Endothelial cell of umbilical vein (primary cell): ENCODE results near the gene RBM26. TPM values are rescaled to one million over a fixed set of nuclear protein-coding genes. Genes with fewer than 3 reads are reported as not detected.

Experiments
- BruUV-seq: library from RNA; stranded (reverse); fragments of 400-500 nt; replicated peaks from 2 replicates; lab custom pipeline; 2021; lab: Mats Ljungman, UMichigan
- CTCF ChIA-PET: fragments of 300-600, 350-600 bp; sonication (Branson Sonifier 250); formaldehyde crosslinking; loops from one replicate; lab custom pipeline; 2021; ENCODE audit warnings: antibody characterized with exemption, inconsistent platforms; lab: Charles Lee
- POLR2A ChIA-PET: fragments of 300-600, 350-600 bp; sonication (Branson Sonifier 250); formaldehyde crosslinking; loops from one replicate; lab custom pipeline; 2021; ENCODE audit warnings: antibody characterized with exemption, inconsistent platforms; lab: Charles Lee
- DNase-seq: peaks from one replicate; pipeline ENCODE4 v3.0.0-alpha.2; 2011; ENCODE audit warnings: low read depth, low spot score
- FAIRE-seq: peaks from 2 replicates; lab custom pipeline; 2011; peaks lifted over from hg19 to GRCh38; lab: Jason Lieb, UNC
- H2AFZ ChIP-seq: 2 replicates; pipeline ENCODE4 v1.6.0; 2012; ENCODE audit warnings: low read depth, low read length, control low read depth, inconsistent platforms
- H3K27ac ChIP-seq: 2 replicates; pipeline ENCODE4 v1.5.1; 2011; ENCODE audit warnings: low read depth, mild to moderate bottlenecking, control low read depth, low read length, moderate library complexity; ENCODE audit not compliant: insufficient read depth
- H3K27me3 ChIP-seq, 2 experiments: 2 replicates each; pipeline versions ENCODE4 v1.6.0 to v1.6.1; 2011; ENCODE audit warnings: low read length in 2 of 2, mixed read lengths in 1 of 2; ENCODE audit not compliant: control insufficient read depth in 2 of 2, insufficient read depth in 2 of 2
- H3K36me3 ChIP-seq, 2 experiments: 2 replicates in 1 of 2; 3 replicates in 1 of 2; pipeline ENCODE4 v1.5.1; 2011; ENCODE audit warnings: low read length in 2 of 2, mild to moderate bottlenecking in 1 of 2, moderate library complexity in 1 of 2; ENCODE audit not compliant: control insufficient read depth in 2 of 2, insufficient read depth in 2 of 2; ENCODE audit errors: extremely low read depth in 1 of 2
- H3K4me1 ChIP-seq: 3 replicates; pipeline ENCODE4 v1.5.1; 2011; ENCODE audit warnings: mild to moderate bottlenecking, low read length; ENCODE audit not compliant: control insufficient read depth, insufficient read depth; ENCODE audit errors: extremely low read depth
- H3K4me2 ChIP-seq: 2 replicates; pipeline ENCODE4 v1.6.1; 2011; ENCODE audit warnings: low read length, control low read depth, mixed read lengths; ENCODE audit not compliant: insufficient read depth
- H3K4me3 ChIP-seq, 3 experiments: fragments of 200-600 bp in 1 of 3; sonication (generic), shearing (Covaris generic) in 1 of 3; replicated peaks in 1 of 3; 2 replicates each; pipeline ENCODE4 v1.5.1; 2011 to 2016; ENCODE audit warnings: control low read depth in 3 of 3, low read length in 3 of 3, mild to moderate bottlenecking in 2 of 3, inconsistent platforms in 1 of 3, low read depth in 1 of 3, moderate library complexity in 1 of 3; ENCODE audit not compliant: insufficient read depth in 1 of 3
- H3K79me2 ChIP-seq: 2 replicates; pipeline ENCODE4 v1.6.0; 2012; ENCODE audit warnings: low read length, inconsistent platforms; ENCODE audit not compliant: control insufficient read depth, insufficient read depth
- H3K9ac ChIP-seq: replicated peaks from 2 replicates; pipeline ENCODE3; 2011; ENCODE audit warnings: low read length, control low read depth; ENCODE audit not compliant: insufficient read depth; ENCODE audit errors: extremely low read depth
- H3K9me1 ChIP-seq: replicated peaks from 3 replicates; pipeline ENCODE4 v1.6.0; 2011; ENCODE audit warnings: mild to moderate bottlenecking, low read length; ENCODE audit not compliant: control insufficient read depth, insufficient read depth; ENCODE audit errors: extremely low read depth
- H3K9me3 ChIP-seq: replicated peaks from 2 replicates; pipeline ENCODE4 v1.5.1; 2012; ENCODE audit warnings: low read length, inconsistent platforms; ENCODE audit not compliant: control insufficient read depth, insufficient read depth
- H4K20me1 ChIP-seq: replicated peaks from 2 replicates; pipeline ENCODE3; 2011; ENCODE audit warnings: mild to moderate bottlenecking, low read length; ENCODE audit not compliant: control insufficient read depth, insufficient read depth; ENCODE audit errors: extremely low read depth
- CTCF ChIP-seq, 2 donors: IDR thresholded peaks; 1 replicate in 1 of 2; 2 replicates in 1 of 2; pipeline ENCODE4 v1.5.1; 2011; ENCODE audit warnings: low read length in 2 of 2, mild to moderate bottlenecking in 2 of 2, moderate library complexity in 2 of 2, control low read depth in 1 of 2, inconsistent platforms in 1 of 2, low read depth in 1 of 2; ENCODE audit not compliant: insufficient read depth in 1 of 2; ENCODE audit errors: extremely low read depth in 1 of 2
- EZH2 ChIP-seq: IDR thresholded peaks from 2 replicates; pipeline ENCODE4 v1.6.1; 2012; ENCODE audit warnings: borderline replicate concordance, low read depth, mild to moderate bottlenecking, moderate library complexity, low read length, inconsistent platforms; ENCODE audit not compliant: severe bottlenecking
- FOS ChIP-seq: IDR thresholded peaks from 2 replicates; pipeline ENCODE4 v1.6.1; 2011; ENCODE audit warnings: mild to moderate bottlenecking, low read length, moderate library complexity, borderline replicate concordance; ENCODE audit not compliant: insufficient read depth
- GATA2 ChIP-seq: IDR thresholded peaks from 2 replicates; pipeline ENCODE4 v1.7.0; 2011; ENCODE audit warnings: low read depth, mild to moderate bottlenecking, moderate library complexity, mixed read lengths, low read length; ENCODE audit not compliant: insufficient read length, insufficient read depth
- JUN ChIP-seq: IDR thresholded peaks from 2 replicates; pipeline ENCODE4 v1.6.1; 2011; ENCODE audit warnings: borderline replicate concordance, low read depth; ENCODE audit not compliant: insufficient read length, insufficient read depth
- MYC ChIP-seq: IDR thresholded peaks from one replicate; pipeline ENCODE4 v1.6.1; 2011; ENCODE audit warnings: mild to moderate bottlenecking, low read depth, low read length
- POLR2A ChIP-seq: IDR thresholded peaks from 2 replicates; pipeline ENCODE4 v1.6.1; 2012; ENCODE audit warnings: low read depth, mild to moderate bottlenecking, control low read depth, low read length
- POLR2AphosphoS5 ChIP-seq: IDR thresholded peaks from 2 replicates; pipeline ENCODE4 v1.6.1; 2012; ENCODE audit warnings: low read depth, mild to moderate bottlenecking, control low read depth, low read length, moderate library complexity; ENCODE audit not compliant: insufficient read depth
- dilution Hi-C: fragments of 300-500 bp; cut with MboI; formaldehyde crosslinking; loops from one replicate; pipeline ENCODE4 v1.15.0; 2019; ENCODE audit warnings: low sequenced_read_pairs; ENCODE audit not compliant: extremely low pct_ligation_motif_present
- intact Hi-C: fragments of 100-400 bp; cut with micrococcal nuclease; formaldehyde crosslinking; loops from one replicate; pipeline ENCODE4 v1.10.0; 2022
- polyA plus RNA-seq, 4 experiments: library from polyadenylated mRNA; depleted of rRNA in 3 of 4; stranded (reverse) in 3 of 4; unstranded in 1 of 4; fragments of >200 nt; gene quantifications; 2 replicates each; pipeline versions ENCODE4 v1.2.1 to v1.2.3, GENCODE V29; 2011 to 2012; ENCODE audit warnings: missing spikeins in 1 of 4
- total RNA-seq: library from RNA; stranded (reverse); gene quantifications from 2 replicates; pipeline ENCODE4 v1.2.3, GENCODE V29; 2021
- TF ChIP-seq, protein P1 (sequence below): IDR thresholded peaks from 2 replicates; pipeline ENCODE4 v1.6.1; 2011; ENCODE audit not compliant: insufficient read depth, insufficient read length

Gene RBM26
- total and polyA plus RNA-seq, 2 donors (not counting 3 experiments of a cell fraction or from before 2014, with no cell fraction given), result 14.8 to 54.3 TPM

DNA sequence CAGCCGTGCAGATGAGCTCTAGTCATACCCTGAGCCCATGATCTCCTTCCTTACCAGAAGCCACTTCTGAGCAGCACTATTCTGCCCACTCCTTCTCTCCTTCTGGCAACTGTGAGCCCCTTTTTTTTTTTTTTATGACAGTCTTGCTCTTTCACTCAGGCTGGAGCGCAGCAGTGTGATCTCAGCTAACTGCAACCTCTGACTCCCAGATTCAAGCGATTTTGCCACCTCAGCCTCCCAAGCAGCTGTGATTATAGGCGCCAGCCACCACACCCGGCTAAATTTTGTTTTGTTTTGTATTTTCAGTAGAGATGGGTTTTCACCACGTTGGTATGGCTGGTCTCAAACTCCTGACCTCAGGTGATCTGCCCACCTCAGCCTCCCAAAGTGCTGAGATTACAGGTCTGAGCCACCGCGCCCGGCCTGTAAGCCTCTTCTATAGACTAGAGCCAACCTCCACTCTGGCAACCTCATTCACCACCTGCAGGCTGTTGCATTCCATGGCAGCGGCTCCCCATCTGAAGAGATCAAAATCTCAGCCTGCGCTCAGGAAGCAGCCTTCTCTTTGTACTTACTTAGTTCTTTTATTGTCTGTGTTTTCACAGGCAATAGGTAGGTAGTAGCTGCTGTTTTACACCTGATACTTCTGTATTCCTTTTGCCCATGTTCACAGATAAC lies 40.1 kb upstream of the RBM26 start:
- ChIA-PET POLR2A (interaction anchor here (0.7 kb wide), 1 partner anchor 11 kb away, joined by 3 read pairs; no protein-coding TSS in a partner anchor), CTCF (interaction anchor here (2.1 to 3.6 kb wide), 2 partner anchors 10 to 22 kb away, joined by 7 to 21 read pairs; no protein-coding TSS in a partner anchor)
- no peak overlapping the region for H3K27ac ChIP-seq
- no peak for TF ChIP-seq POLR2AphosphoS5
- no peak for TF ChIP-seq JUN
- no peak for TF ChIP-seq CTCF (IDR thresholded peaks at IDR 0.05; ENCODE audit: extremely low read depth in 1 of 2, insufficient read depth in 1 of 2, low read depth in 1 of 2, low read length in 2 of 2)
- no peak for TF ChIP-seq EZH2
- no peak for TF ChIP-seq POLR2A
- no peak for TF ChIP-seq GATA2
- no peak for TF ChIP-seq FOS
- no peak for TF ChIP-seq MYC
- TF ChIP-seq, protein P1, sequence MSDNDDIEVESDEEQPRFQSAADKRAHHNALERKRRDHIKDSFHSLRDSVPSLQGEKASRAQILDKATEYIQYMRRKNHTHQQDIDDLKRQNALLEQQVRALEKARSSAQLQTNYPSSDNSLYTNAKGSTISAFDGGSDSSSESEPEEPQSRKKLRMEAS, result no peak
- no peaks in the 10 kb centered on the region for H3K36me3 ChIP-seq
- no peaks in the 10 kb centered on the region for H3K79me2 ChIP-seq
- no peaks in the 10 kb centered on the region for H4K20me1 ChIP-seq
- no peak for FAIRE-seq
- H3K9ac ChIP-seq, result no peak overlapping the region
- no TSS peak for BruUV-seq
- dilution Hi-C loops (no loop called here), intact Hi-C loops (no loop called here)
- no peak for DNase-seq
- no peaks in the 10 kb centered on the region for H3K9me3 ChIP-seq
- no peak overlapping the region for H2AFZ ChIP-seq
- H3K4me3 ChIP-seq, result no peak overlapping the region
- H3K9me1 ChIP-seq, result no peaks in the 10 kb centered on the region
- no peaks in the 10 kb centered on the region for H3K27me3 ChIP-seq
- H3K4me1 ChIP-seq, result peaks cover 6% of the 10 kb centered on the region
- H3K4me2 ChIP-seq, result no peak overlapping the region
